ENCODE measurements around the gene TIMM17A.
"Not testable (repeated sequence)": the region's sequence is repeated elsewhere in the genome, so short reads cannot be mapped to it uniquely, and the experiment has no call there.

The TIMM17A gene

GRCh38 chr1:202016022-202016810 lies 60.9 kb downstream of the TIMM17A start:
- H3K27ac ChIP-seq (ENCODE audit: low read depth, low read length, severe bottlenecking) = no peak overlapping the region
- peaks cover 9% of the 10 kb centered on the region for H3K4me1 ChIP-seq (ENCODE audit: control insufficient read depth, insufficient read depth, low read length, poor library complexity, severe bottlenecking)
- 89 to 96% methylated on average over 6 of the region's 9 CpGs for WGBS, 2 experiments (ENCODE audit: insufficient coverage in 2 of 2)
- H3K9me3 ChIP-seq (ENCODE audit: control insufficient read depth, low read length) = no peaks in the 10 kb centered on the region
- no peaks in the 10 kb centered on the region for H3K36me3 ChIP-seq (ENCODE audit: control insufficient read depth, insufficient read depth, low read length)
- H3K4me3 ChIP-seq (ENCODE audit: extremely low read depth, insufficient read depth, low read length, poor library complexity, severe bottlenecking) = no peak overlapping the region

- Histone ChIP-seq H3K27ac (ENCODE audit: low read depth, low read length, severe bottlenecking) (no peak overlapping the region), H3K9me3 (ENCODE audit: control insufficient read depth, low read length) (no peaks in the 10 kb centered on the region), H3K4me3 (ENCODE audit: extremely low read depth, insufficient read depth, low read length, poor library complexity, severe bottlenecking) (no peak overlapping the region), H3K36me3 (ENCODE audit: control insufficient read depth, insufficient read depth, low read length) (no peaks in the 10 kb centered on the region), H3K4me1 (ENCODE audit: control insufficient read depth, insufficient read depth, low read length, poor library complexity, severe bottlenecking) (peaks cover 9% of the 10 kb centered on the region)
- WGBS, 2 experiments (ENCODE audit: insufficient coverage in 2 of 2) = 96% methylated on average over 12 to 19 of the region's 21 CpGs
Measured at GRCh38 chr1:202016811-202017748, 61.8 kb downstream of the TIMM17A start.

DNA sequence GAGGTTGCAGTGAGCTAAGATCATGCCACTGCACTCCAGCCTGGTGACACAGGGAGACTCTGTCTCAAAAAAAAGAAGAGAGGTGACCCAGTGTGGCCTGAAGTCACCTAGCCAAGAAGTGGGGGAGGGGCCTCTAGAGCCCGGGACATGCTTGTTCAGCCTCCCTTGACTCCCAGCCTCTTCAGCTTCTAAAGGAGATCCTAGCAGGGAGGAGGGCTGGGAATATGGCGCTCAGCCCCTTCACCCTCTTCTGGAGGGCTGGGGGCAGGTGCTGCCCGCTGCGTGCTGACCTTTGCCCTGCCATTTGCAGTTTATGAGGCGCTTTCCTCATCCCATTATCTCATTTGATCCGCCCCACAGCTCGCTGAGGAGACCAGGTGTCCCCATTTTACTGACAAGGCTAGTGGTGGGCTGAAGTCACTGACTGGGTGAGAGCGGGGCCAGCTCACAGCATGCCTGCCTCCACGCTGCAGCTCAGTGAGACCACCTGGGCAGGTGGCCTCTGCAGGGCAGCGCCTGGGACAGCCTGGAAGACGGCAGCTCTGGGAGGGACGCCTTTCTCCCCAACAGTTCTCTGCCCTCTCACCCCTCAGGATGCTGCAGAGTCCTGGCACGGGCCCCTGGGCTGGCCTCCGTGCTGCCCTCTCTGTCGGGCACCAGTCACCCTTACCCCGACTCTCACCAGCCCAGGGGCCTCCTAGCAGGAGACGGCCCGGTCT lies 62.6 kb downstream of the TIMM17A start:
- H3K36me3 ChIP-seq (ENCODE audit: control insufficient read depth, insufficient read depth, low read length) = no peaks in the 10 kb centered on the region
- 81 to 87% methylated on average over 8 to 11 of the region's 18 CpGs for WGBS, 2 experiments (ENCODE audit: insufficient coverage in 2 of 2)
- H3K4me1 ChIP-seq (ENCODE audit: control insufficient read depth, insufficient read depth, low read length, poor library complexity, severe bottlenecking) = peaks cover 9% of the 10 kb centered on the region
- H3K9me3 ChIP-seq (ENCODE audit: control insufficient read depth, low read length) = no peaks in the 10 kb centered on the region
- H3K4me3 ChIP-seq (ENCODE audit: extremely low read depth, insufficient read depth, low read length, poor library complexity, severe bottlenecking) = no peak overlapping the region
- H3K27ac ChIP-seq (ENCODE audit: low read depth, low read length, severe bottlenecking) = no peak overlapping the region

GRCh38 chr1:202018468-202019234 lies 63.3 kb downstream of the TIMM17A start:
- Histone ChIP-seq H3K27ac (ENCODE audit: low read depth, low read length, severe bottlenecking) (no peak overlapping the region), H3K4me3 (ENCODE audit: extremely low read depth, insufficient read depth, low read length, poor library complexity, severe bottlenecking) (no peak overlapping the region), H3K36me3 (ENCODE audit: control insufficient read depth, insufficient read depth, low read length) (no peaks in the 10 kb centered on the region), H3K9me3 (ENCODE audit: control insufficient read depth, low read length) (no peaks in the 10 kb centered on the region), H3K4me1 (ENCODE audit: control insufficient read depth, insufficient read depth, low read length, poor library complexity, severe bottlenecking) (peaks cover 9% of the 10 kb centered on the region)
- 72 to 89% methylated on average over 10 to 17 of the region's 19 CpGs for WGBS, 2 experiments (ENCODE audit: insufficient coverage in 2 of 2)

GRCh38 chr1:202019235-202019558 lies 63.9 kb downstream of the TIMM17A start:
- not testable (repeated sequence) for H3K4me3 ChIP-seq (ENCODE audit: extremely low read depth, insufficient read depth, low read length, poor library complexity, severe bottlenecking); H3K36me3 ChIP-seq (ENCODE audit: control insufficient read depth, insufficient read depth, low read length); H3K4me1 ChIP-seq (ENCODE audit: control insufficient read depth, insufficient read depth, low read length, poor library complexity, severe bottlenecking); H3K27ac ChIP-seq (ENCODE audit: low read depth, low read length, severe bottlenecking); H3K9me3 ChIP-seq (ENCODE audit: control insufficient read depth, low read length)
- 83% methylated on average over 3 to 4 of the region's 8 CpGs for WGBS, 2 experiments (ENCODE audit: insufficient coverage in 2 of 2)

Data from mesodermal cell (in vitro differentiated cells).